Esophagus muscularis mucosa (tissue), 4 donors: ENCODE results near the gene KCNJ9.

Experiments used
- EP300 ChIP-seq: sonication (generic); formaldehyde crosslinking; IDR thresholded peaks from one replicate; pipeline ENCODE4 v1.6.1; 2017; ENCODE audit warnings: antibody characterized with exemption
- POLR2A ChIP-seq: fragments of 450-650 bp; IDR thresholded peaks from one replicate; pipeline ENCODE4 v1.6.1; 2017; ENCODE audit warnings: antibody characterized with exemption, moderate library complexity, mild to moderate bottlenecking, low read depth
- POLR2AphosphoS5 ChIP-seq, 2 donors: sonication (generic); formaldehyde crosslinking; IDR thresholded peaks; one replicate each; pipeline ENCODE4 v1.6.1; 2017; ENCODE audit warnings: antibody characterized with exemption in 2 of 2
- TF ChIP-seq, protein P1 (sequence below), 3 experiments: fragments of 200-600 bp in 2 of 3; fragments of 450-650 bp in 1 of 3; sonication (generic) in 2 of 3; IDR thresholded peaks; one replicate each; pipeline ENCODE4 v1.5.1; 2017 to 2019; ENCODE audit warnings: antibody characterized with exemption in 3 of 3, mild to moderate bottlenecking in 2 of 3, moderate library complexity in 1 of 3

DNA sequence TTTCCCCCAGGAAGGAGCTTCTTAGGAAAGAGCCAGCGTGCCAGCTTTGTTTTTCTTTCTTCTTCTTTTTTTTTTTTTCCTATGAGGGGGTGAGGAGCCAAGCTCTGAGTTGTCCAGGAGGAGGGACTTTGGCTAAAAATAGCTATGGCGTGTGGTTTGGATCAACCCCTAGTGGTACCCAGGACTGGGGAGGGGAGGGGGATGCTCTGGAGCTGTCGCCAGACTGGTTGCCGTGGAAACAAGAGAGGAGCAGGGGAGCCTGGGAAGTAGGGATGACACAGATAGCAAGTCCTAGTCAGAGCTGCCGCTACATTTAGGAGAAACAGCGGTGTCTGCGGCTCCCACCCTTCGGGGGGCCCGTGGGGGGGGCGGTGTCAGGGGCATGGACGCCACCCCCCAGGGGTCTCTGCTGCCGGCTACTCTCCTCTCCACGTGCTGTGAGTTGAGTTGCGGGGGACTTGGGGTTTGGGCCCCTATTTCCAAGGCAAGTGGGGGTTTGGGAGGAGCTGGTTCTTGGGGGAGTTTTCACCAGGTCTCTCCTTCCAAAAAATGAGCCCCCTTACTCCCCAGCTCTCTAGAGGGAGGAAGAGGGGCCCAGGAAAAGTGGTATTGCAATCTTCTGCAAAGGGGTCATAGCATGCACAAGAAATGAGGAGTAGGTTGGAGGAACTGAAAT lies at the start of gene KCNJ9:
- TF ChIP-seq, protein P1, sequence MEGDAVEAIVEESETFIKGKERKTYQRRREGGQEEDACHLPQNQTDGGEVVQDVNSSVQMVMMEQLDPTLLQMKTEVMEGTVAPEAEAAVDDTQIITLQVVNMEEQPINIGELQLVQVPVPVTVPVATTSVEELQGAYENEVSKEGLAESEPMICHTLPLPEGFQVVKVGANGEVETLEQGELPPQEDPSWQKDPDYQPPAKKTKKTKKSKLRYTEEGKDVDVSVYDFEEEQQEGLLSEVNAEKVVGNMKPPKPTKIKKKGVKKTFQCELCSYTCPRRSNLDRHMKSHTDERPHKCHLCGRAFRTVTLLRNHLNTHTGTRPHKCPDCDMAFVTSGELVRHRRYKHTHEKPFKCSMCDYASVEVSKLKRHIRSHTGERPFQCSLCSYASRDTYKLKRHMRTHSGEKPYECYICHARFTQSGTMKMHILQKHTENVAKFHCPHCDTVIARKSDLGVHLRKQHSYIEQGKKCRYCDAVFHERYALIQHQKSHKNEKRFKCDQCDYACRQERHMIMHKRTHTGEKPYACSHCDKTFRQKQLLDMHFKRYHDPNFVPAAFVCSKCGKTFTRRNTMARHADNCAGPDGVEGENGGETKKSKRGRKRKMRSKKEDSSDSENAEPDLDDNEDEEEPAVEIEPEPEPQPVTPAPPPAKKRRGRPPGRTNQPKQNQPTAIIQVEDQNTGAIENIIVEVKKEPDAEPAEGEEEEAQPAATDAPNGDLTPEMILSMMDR (IDR thresholded peaks at IDR 0.05): no peak
- TF ChIP-seq POLR2AphosphoS5 (IDR thresholded peaks at IDR 0.05) (no peak), POLR2A (no peak), EP300 (no peak)
